ENCODE measurements around the gene TCF12. TPM values are rescaled to one million over a fixed set of nuclear protein-coding genes. Genes with fewer than 3 reads are reported as not detected.

TCF12 gene
- total RNA-seq, 1 experiment from 2014 or later = 102 TPM

DNA sequence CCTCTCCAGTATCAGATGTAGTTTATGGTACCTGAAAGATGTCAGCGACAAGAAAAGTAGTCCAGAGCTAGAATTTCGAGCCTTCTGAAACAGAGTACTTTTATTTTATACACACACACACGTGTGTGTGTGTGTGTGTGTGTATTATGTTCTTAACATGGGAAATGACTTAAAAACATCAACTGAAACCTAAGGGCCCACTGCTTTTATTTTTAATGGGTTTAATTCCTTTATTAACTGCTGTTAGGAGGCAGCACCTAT, 1.9 kb downstream of the TCF12 start:
- Histone ChIP-seq H3K4me1 (ENCODE audit: control insufficient read depth, insufficient read depth, low read length) (peaks cover 32% of the 10 kb centered on the region; the same call in 1 of the 2 replicates), H3K27me3 (ENCODE audit: control insufficient read depth, insufficient read depth, low read length) (no peaks in the 10 kb centered on the region), H3K27ac (ENCODE audit: low read length) (peak overlapping the region; percentile 87), H3K9me3 (ENCODE audit: control insufficient read depth, insufficient read depth, low read depth, low read length) (no peaks in the 10 kb centered on the region), H3K36me3 (ENCODE audit: control insufficient read depth, insufficient read depth, low read length) (peaks cover 35% of the 10 kb centered on the region), H3K4me3 (ENCODE audit: low read depth in 2 of 2, low read length in 2 of 2) (peak overlapping the region; percentile 76 to 79)
- POLR2A ChIA-PET = interaction anchor here (0.6 kb wide), 1 partner anchor 17 kb away, joined by 3 read pairs; no protein-coding TSS in a partner anchor
- intact Hi-C loops (cut with micrococcal nuclease; ENCODE audit: unreplicated experiment) (no loop called here), in situ Hi-C loops (cut with HindIII; ENCODE audit: low pct_unique_long_range_greater_than_20kb, low sequenced_read_pairs) (no loop called here)
- TF ChIP-seq POLR2AphosphoS5 (IDR thresholded peaks at IDR 0.05; ENCODE audit: low read depth, low read length) (no peak), CTCF (IDR thresholded peaks at IDR 0.05) (no peak), SIN3A (IDR thresholded peaks at IDR 0.05; ENCODE audit: borderline replicate concordance, insufficient read depth, low read depth, low read length) (no peak), TCF7L2 (IDR thresholded peaks at IDR 0.05; ENCODE audit: low read depth, low read length) (no peak)
- TF ChIP-seq, protein P1, sequence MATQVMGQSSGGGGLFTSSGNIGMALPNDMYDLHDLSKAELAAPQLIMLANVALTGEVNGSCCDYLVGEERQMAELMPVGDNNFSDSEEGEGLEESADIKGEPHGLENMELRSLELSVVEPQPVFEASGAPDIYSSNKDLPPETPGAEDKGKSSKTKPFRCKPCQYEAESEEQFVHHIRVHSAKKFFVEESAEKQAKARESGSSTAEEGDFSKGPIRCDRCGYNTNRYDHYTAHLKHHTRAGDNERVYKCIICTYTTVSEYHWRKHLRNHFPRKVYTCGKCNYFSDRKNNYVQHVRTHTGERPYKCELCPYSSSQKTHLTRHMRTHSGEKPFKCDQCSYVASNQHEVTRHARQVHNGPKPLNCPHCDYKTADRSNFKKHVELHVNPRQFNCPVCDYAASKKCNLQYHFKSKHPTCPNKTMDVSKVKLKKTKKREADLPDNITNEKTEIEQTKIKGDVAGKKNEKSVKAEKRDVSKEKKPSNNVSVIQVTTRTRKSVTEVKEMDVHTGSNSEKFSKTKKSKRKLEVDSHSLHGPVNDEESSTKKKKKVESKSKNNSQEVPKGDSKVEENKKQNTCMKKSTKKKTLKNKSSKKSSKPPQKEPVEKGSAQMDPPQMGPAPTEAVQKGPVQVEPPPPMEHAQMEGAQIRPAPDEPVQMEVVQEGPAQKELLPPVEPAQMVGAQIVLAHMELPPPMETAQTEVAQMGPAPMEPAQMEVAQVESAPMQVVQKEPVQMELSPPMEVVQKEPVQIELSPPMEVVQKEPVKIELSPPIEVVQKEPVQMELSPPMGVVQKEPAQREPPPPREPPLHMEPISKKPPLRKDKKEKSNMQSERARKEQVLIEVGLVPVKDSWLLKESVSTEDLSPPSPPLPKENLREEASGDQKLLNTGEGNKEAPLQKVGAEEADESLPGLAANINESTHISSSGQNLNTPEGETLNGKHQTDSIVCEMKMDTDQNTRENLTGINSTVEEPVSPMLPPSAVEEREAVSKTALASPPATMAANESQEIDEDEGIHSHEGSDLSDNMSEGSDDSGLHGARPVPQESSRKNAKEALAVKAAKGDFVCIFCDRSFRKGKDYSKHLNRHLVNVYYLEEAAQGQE (IDR thresholded peaks at IDR 0.05; ENCODE audit: insufficient read depth in 1 of 2, low read depth in 2 of 2, low read length in 1 of 2) = no peak
- DNase-seq (ENCODE audit: low read depth, low spot score) = no peak
- ATAC-seq = no peak
- BruUV-seq (replicated peaks) = no TSS peak
- CTCF ChIA-PET = no interaction called here

GRCh38 chr15:56923174-56923591, 4.7 kb downstream of the TCF12 start:
- DNase-seq (ENCODE audit: low read depth, low spot score) = no peak
- in situ Hi-C loops (cut with HindIII; ENCODE audit: low pct_unique_long_range_greater_than_20kb, low sequenced_read_pairs) (no loop called here), intact Hi-C loops (cut with micrococcal nuclease; ENCODE audit: unreplicated experiment) (no loop called here)
- no TSS peak for BruUV-seq (replicated peaks)
- no peak for ATAC-seq
- ChIA-PET CTCF (no interaction called here), POLR2A (no interaction called here)
- Histone ChIP-seq H3K27me3 (ENCODE audit: control insufficient read depth, insufficient read depth, low read length) (no peaks in the 10 kb centered on the region), H3K4me1 (ENCODE audit: control insufficient read depth, insufficient read depth, low read length) (peaks cover 22% of the 10 kb centered on the region; the same call in 1 of the 2 replicates), H3K9me3 (ENCODE audit: control insufficient read depth, insufficient read depth, low read depth, low read length) (no peaks in the 10 kb centered on the region), H3K4me3 (ENCODE audit: low read depth in 2 of 2, low read length in 2 of 2) (no peak overlapping the region), H3K36me3 (ENCODE audit: control insufficient read depth, insufficient read depth, low read length) (peaks cover 42% of the 10 kb centered on the region), H3K27ac (ENCODE audit: low read length) (peak overlapping the region; percentile 32; the same call in 1 of the 2 replicates)
- TF ChIP-seq TCF7L2 (IDR thresholded peaks at IDR 0.05; ENCODE audit: low read depth, low read length) = no peak
- TF ChIP-seq SIN3A (IDR thresholded peaks at IDR 0.05; ENCODE audit: borderline replicate concordance, insufficient read depth, low read depth, low read length) = no peak
- TF ChIP-seq, protein P1 (IDR thresholded peaks at IDR 0.05; ENCODE audit: insufficient read depth in 1 of 2, low read depth in 2 of 2, low read length in 1 of 2) = no peak
- TF ChIP-seq POLR2AphosphoS5 (IDR thresholded peaks at IDR 0.05; ENCODE audit: low read depth, low read length) = no peak
- TF ChIP-seq CTCF (IDR thresholded peaks at IDR 0.05) = no peak
